ENCODE data around the gene LONP1.
"Not testable (repeated sequence)": the region's sequence is repeated elsewhere in the genome, so short reads cannot be mapped to it uniquely, and the experiment has no call there.

GRCh38 chr19:5702053-5702410, 17.9 kb downstream of the LONP1 start:
- not testable (repeated sequence) for TF ChIP-seq POLR2A (IDR thresholded peaks at IDR 0.05)
- TF ChIP-seq, protein P1, sequence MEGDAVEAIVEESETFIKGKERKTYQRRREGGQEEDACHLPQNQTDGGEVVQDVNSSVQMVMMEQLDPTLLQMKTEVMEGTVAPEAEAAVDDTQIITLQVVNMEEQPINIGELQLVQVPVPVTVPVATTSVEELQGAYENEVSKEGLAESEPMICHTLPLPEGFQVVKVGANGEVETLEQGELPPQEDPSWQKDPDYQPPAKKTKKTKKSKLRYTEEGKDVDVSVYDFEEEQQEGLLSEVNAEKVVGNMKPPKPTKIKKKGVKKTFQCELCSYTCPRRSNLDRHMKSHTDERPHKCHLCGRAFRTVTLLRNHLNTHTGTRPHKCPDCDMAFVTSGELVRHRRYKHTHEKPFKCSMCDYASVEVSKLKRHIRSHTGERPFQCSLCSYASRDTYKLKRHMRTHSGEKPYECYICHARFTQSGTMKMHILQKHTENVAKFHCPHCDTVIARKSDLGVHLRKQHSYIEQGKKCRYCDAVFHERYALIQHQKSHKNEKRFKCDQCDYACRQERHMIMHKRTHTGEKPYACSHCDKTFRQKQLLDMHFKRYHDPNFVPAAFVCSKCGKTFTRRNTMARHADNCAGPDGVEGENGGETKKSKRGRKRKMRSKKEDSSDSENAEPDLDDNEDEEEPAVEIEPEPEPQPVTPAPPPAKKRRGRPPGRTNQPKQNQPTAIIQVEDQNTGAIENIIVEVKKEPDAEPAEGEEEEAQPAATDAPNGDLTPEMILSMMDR (IDR thresholded peaks at IDR 0.05) = not testable (repeated sequence)
